IPS-NIHi11 (cell line): Measurements from ENCODE around the gene KIF1A.
"Not testable (repeated sequence)": the region's sequence is repeated elsewhere in the genome, so short reads cannot be mapped to it uniquely, and the experiment has no call there.

Experiments
- DNase-seq: peaks from one replicate; pipeline ENCODE4 v3.0.0; 2012; ENCODE audit warnings: mixed read lengths, low spot score

Gene KIF1A

DNA sequence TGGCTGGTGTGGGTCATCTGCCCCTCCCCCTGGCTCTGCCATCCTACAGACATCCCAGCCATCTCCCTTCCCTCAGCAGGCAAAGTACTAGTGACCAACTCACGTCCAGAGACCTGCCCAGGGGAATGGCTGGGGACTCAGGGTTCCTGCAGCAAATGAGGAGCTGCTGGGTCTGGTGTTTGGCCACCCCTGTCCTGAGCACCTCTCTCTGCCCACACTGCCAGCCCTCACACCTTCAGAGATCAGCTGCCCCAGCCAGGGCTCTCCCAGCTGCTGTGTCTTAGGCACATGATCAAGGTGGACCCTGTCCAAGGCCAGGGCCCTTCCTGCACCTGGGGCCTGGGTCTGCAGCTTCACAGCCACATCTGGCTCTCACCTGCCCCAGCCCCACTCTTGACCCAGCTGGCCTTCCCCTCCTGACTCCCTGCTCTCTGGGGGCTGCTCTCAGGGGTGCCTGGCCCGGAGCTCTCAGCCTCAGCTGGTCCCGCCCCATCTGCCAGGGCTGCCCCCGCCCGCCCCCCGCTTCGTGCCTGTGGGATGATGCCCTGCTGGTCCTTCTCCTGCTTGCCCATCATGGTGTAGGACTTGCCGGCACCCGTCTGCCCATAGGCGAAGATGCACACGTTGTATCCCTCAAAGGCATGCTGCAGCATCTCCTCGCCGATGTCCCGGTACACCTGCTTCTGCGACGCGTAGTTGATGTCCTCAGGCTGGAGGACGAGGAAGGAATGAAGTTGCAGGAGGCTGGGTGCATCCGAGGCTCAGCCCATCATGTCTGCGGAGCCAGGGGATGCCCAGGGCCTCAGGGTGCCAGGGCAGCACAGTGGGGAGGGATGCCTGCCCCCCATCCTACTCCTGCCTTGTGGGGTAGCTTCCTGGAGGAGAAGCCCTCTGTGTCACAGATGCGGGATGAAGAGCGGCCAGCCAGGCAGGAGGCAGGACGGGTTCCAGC, 32.2 kb downstream of the KIF1A start:
- DNase-seq, result no peak

- DNase-seq, result no peak
Measured at GRCh38 chr2:240786871-240787311, 33.1 kb downstream of the KIF1A start.

DNA sequence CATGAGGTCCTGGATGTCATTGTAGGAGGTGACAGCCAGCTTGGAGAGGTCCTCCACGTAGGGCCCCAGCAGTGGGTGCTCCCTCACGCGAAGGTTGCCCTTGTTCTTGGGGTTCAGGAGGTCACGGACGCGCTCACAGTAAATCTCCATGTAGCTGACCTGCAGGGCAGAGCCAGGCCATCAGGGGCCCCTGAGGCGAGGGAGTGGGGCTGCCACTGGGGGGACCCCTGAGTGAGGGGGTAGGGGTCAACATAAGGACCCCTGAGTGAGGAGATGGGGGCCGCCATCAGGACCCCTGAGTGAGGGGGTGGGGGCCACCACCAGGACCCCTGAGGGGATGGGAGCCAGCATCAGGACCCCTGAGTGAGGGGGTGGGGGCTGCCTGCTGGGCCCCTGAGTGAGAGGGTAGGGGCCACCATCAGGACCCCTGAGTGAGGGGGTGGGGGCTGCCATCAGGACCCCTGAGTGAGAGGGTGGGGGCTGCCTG, 33.6 kb downstream of the KIF1A start:
- DNase-seq, result no peak

GRCh38 chr2:240785424-240786335, 34.3 kb downstream of the KIF1A start:
- no peak for DNase-seq

DNA sequence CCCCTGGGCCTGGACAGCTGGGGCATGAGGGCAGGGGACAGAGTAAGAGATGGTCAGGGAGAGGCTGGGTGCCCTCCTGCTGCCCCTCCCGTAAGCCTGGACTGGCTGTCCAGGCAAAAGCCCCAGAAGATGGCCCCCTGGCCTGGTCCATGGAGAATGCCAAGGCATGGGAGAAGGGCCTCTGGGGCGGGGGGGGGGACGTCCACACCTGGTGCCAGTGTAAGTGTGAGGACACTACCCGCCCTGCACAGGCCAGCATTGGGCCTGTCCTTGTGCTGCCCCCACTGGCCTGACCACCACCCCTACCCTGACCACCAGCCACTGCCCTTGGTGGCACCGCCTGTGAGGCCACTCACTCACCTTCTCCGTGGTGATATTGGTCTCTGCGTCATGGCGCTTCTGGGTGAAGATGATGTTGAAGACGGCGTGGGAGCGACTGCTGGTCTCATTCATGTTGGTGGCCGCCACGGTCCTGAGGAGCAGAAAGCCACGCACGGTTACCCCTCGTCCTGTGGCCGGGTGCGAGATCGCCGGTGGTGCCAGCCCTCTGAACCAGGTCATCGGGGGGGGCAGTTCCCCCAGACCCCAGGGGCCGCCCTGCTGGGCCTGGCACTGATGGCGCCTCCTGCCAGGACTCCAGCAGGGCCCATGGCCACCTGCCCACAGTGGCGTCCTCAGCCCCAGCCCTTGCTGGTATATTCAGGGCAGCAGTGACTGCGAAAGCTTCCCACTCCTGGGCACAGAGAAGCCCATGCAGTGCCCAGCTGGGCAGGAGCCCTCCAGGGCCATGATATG, 35.2 kb downstream of the KIF1A start:
- DNase-seq, result no peak

DNA sequence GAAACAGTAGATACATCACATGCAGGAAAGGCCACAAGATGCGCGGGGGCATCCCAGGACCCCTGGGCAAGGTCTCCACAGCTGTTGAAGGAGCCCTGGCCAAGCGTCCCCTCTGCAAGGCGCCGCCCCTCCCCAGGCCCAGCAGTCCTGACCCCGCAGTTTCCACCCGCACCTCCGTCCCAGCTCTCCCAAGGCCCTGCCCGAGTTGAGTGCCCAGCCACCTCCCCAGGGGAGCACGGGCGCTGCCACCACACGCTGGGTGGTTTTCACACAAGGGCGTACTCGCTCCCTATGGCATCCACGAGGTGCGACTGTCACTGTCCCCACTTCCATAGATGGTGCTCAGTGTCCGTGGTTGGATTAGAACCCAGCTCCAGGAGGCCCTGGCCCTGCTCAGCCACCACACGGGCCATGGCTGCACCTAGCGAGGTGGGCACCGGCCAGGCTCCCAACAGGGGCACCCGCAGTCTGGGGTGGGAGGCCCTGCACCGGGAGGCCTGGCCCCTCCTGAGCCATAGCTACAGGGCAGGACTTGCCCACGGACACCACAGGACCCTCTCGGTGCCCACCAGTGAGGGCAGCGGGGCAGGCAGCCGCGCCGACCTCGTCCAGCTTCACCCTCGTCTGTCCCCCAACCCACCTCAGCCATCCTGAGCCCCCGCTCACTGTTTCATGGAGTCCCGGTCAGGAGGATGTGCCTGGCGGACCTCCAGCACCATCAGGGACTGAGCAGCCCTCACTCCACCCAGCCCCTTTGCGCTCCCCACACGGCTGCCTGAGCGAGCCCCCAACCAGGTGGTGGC, 36.0 kb downstream of the KIF1A start:
- no peak for DNase-seq

- no peak for DNase-seq
Measured at GRCh38 chr2:240782886-240783818, 36.9 kb downstream of the KIF1A start.

DNA sequence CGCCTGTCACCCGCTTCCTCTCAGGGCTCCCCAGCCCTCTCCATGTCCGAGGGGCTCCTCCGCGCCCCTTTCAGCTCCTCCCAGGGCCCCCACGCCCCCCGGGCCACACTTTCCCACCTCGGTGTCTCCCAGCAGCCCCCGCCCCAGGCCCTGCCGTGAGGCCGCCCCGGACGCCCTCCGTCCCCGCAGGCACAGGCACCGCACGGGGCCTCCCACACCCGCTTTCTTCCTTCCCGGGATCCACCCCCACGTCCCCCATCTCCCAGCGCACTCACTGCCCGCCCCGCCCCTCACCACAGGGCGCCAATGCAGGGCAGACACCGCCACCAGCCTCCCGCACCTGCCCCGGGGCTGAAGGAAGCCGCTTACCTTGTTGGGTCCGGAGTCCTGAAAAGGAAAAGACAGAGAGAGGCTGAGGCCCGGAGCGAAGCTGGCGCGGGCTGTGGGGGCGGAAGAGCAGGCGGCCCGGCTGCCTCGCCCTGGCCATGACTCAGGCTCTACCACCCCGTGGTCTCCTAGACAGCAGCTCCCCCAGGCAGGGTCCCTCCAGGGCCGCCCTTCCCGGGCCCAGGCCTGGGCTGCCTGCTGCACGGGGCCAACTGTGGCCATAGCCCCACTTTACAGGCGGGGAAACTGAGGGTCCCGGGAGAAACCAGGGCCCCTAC, 37.7 kb downstream of the KIF1A start:
- no peak for DNase-seq

DNA sequence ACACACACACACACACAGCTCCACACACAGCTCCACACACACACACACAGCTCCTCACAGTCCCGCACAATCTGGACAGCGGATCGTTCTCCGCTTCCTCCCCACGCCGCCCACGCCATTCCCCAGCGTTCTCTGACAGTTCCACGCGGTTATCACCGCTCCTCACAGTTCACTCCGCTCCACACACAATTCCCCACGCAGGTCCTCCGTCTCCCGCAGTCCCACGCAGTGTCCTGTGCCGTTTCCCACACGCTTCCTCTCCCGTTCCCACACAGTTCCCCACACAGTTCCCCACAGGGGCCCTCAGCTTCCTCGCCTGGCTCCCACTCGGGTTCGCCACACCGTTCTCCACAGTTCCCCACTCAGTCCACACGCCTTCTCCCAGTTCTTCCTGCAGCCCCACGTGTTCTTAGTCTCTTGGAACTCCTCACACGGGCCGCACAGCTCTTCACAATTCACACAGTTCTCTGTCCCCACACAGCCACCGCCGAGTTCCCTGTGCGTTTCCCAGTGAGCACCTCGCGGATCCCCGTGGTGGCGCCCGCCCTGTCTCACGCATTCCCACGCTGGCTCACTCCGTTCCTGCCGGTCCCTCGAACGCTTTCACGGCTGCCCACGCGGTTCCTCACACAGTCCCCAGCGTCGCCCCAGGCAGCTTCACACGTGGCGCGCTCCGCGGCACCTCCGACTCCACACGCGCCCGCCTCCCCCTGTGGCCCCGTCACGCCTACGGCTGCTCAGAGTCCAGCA, 38.4 kb downstream of the KIF1A start:
- no peak for DNase-seq

DNA sequence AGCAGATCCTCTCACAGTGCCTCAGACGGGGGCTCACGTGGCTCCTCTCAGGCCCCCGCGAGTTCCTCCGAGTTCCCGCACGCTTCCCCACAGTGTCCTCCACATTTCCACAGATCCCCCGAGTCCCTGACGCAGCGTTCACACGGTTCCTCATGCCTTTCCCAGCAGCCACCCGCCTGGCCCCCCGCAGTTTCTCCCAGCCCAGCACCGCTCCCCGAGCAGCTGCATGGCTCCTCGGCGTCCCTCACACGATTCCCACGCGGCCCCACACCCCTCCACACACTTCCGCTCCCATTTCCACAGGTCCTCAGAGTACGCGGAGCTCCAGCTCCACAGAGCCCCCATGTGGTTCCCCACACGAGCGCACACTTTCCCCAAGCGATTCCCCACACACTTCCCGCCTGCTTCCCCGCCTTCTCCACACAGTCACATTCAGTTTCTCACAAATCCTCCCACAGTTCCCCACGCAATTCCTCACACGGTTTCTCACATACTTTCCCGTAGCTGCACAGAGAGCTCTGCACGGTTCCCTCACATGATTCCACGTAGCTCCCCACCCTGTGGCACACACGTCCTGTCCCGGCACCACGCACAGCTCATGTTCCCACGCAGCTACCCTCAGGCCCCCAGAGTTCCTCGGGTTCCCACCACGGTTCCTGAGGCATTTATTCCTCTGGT, 39.9 kb downstream of the KIF1A start:
- DNase-seq, result no peak

DNA sequence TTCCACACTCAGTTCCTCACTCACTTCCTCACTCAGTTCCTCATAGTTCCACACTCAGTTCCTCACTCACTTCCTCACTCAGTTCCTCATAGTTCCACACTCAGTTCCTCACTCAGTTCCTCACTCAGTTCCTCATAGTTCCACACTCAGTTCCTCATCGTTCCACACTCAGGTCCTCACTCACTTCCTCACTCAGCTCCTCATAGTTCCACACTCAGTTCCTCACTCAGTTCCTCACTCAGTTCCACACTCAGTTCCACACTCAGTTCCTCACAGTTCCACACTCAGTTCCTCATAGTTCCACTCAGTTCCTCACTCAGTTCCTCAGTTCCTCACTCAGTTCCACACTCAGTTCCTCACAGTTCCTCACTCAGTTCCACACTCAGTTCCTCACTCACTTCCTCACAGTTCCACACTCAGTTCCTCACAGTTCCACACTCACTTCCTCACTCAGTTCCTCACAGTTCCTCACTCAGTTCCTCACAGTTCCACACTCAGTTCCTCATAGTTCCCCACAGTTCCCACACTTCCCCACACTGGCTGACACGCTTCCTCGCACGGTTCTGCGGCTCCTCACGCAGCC, 40.7 kb downstream of the KIF1A start:
- DNase-seq, result not testable (repeated sequence)

GRCh38 chr2:240778426-240778825, 41.6 kb downstream of the KIF1A start:
- no peak for DNase-seq

DNA sequence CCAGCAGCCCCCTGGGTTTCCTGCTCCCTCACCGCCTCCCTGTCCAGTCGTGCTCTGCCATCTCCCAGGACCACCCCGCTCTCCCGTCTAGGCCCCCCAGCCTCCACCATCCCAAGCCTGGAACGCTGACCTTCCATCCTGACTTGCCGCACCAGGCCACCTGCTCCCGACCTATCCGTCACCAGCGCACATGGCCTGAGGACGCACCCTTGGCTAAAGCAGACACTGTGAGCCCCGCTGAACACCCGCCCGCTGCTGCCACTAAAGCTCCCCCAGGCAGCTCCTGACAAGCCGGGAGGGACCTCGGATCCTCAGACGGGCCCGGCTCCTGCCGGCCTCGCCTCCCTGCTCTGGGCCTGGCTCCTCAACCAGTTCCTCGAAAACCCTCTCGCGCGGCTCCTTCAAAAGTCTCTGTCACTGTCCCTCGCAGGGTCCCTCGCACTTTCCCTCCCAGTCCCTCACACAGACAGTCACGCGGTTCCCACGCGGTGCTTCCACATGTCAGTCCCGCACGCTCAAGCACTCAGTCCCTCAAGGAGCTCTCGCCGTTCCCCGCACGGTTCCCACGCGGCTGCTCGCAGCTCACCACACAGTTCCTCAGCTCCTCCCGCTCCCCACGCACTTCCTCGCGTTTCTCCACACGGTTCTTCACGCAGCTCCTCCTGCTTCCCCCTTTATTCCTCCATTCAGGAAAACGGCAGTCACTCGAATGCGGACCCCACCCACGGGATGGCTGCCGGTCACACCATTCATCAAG, 42.4 kb downstream of the KIF1A start:
- no peak for DNase-seq

DNA sequence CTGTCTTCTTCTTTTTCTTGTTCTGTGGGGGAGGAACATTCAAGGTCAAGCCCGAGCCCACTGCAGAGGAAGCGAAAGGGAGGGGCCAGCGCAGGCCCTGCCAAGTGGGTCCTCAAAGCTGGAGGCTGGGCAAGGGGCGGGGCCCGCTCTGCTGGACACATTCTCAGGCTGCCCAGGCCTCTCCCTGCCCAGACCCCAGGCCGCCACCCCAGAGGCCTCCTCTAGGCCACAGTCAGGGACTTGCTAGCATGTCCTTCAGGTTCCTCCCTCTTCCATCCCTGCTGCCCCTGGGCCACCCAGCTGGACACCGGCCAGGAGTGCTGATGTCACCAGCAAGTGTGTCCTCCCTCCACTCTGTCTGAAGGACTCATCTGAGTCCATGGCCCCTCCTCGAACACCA, 44.1 kb downstream of the KIF1A start:
- DNase-seq, result no peak

DNA sequence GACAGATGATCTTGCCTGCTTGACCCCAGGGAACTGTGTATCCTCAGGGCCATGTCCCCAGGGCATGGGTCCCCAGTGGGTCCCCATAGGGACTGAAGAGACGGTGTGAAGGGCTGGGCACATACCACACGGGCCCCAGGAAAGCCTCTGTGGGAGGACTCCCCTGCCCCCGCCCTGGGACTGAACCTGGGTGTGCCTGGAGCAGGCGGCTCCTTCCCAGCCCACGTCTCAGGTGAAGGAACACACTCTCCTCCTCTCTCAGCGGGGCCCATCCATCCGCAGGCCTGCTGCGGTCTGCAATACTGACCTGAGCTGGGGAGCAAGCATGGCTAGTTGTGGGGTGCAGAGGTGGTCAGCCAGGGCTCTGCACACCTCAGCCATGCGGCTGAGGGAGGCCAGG, 45.2 kb downstream of the KIF1A start:
- no peak for DNase-seq

- DNase-seq, result no peak
Measured at GRCh38 chr2:240769096-240769495, 50.9 kb downstream of the KIF1A start.

DNA sequence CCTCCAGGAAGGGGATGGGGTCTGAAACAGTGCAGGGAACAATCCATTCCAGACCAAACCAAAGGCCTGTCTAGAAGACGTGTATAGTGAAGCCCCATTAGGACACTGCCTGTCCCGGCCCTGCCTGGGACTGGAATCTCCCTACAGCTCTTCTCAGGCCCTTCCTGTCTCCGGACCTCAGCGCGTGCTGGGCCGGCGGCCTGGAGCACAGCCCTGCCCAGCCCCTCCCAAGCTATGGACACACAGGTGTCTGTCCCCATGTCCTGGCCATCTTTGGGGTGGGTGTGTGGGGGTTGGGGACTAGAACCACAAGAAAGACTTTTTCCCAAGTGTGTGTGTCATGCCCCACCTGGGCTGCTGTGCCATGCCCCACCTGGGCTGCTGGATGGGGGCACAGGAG, 51.8 kb downstream of the KIF1A start:
- DNase-seq, result no peak
